T-helper 2 cell treated with Interferon-gamma antibody and Interleukin-4, amounts not matched to agents 100 ng/mL and 5 ng/mL, for 36 hours (primary cell): ENCODE results near the gene BMP4. TPM values are rescaled to one million over a fixed set of nuclear protein-coding genes. Genes with fewer than 3 reads are reported as not detected.

Experiments used
- intact Hi-C: fragments of 100-400 bp; cut with micrococcal nuclease; formaldehyde crosslinking; loops from one replicate; pipeline ENCODE4 v1.15.1; 2023
- total RNA-seq: library from RNA; stranded (reverse); gene quantifications from 2 replicates; pipeline ENCODE4 v1.2.3, GENCODE V29; 2022

BMP4 gene
- total RNA-seq, 1 donor from 2014 or later = 1.0 TPM

- intact Hi-C loops = no loop called here
These were observed 7.6 kb upstream of the BMP4 start for GRCh38 chr14:53964249-53964648.

GRCh38 chr14:53963320-53964227, 6.9 kb upstream of the BMP4 start:
- intact Hi-C loops = no loop called here

- intact Hi-C loops = no loop called here
These were observed 6.3 kb upstream of the BMP4 start for GRCh38 chr14:53962953-53963319.

- intact Hi-C loops = no loop called here
These were observed 2.0 kb upstream of the BMP4 start for GRCh38 chr14:53958628-53959027.

GRCh38 chr14:53957739-53958138, 1.1 kb upstream of the BMP4 start:
- intact Hi-C loops = no loop called here

GRCh38 chr14:53955671-53956426, 776 bp downstream of the BMP4 start:
- intact Hi-C loops = no loop called here

GRCh38 chr14:53955229-53955556, 1.4 kb downstream of the BMP4 start:
- intact Hi-C loops = no loop called here

GRCh38 chr14:53954551-53955228, 1.9 kb downstream of the BMP4 start:
- intact Hi-C loops = no loop called here

GRCh38 chr14:53953828-53954550, 2.6 kb downstream of the BMP4 start:
- intact Hi-C loops = no loop called here

GRCh38 chr14:53953002-53953827, 3.4 kb downstream of the BMP4 start:
- intact Hi-C loops = no loop called here

- intact Hi-C loops = no loop called here
These were observed 4.1 kb downstream of the BMP4 start for GRCh38 chr14:53952533-53952932.

GRCh38 chr14:53951627-53952303, 4.9 kb downstream of the BMP4 start:
- intact Hi-C loops = no loop called here

GRCh38 chr14:53951243-53951626, 5.4 kb downstream of the BMP4 start:
- intact Hi-C loops = no loop called here

- intact Hi-C loops = no loop called here
These were observed 6.4 kb downstream of the BMP4 start for GRCh38 chr14:53950031-53950793.

- intact Hi-C loops = no loop called here
These were observed 7.4 kb downstream of the BMP4 start for GRCh38 chr14:53949201-53949600.

GRCh38 chr14:53948205-53948884, 8.3 kb downstream of the BMP4 start:
- intact Hi-C loops = no loop called here

GRCh38 chr14:53947452-53948204, 9.0 kb downstream of the BMP4 start:
- intact Hi-C loops = no loop called here

GRCh38 chr14:53947094-53947445, 9.6 kb downstream of the BMP4 start:
- intact Hi-C loops = no loop called here
